Hematopoietic multipotent progenitor cell (in vitro differentiated cells): ENCODE data around the gene RERE. TPM values are rescaled to one million over a fixed set of nuclear protein-coding genes. Genes with fewer than 3 reads are reported as not detected.

ENCODE experiments used
- DNase-seq, 3 donors: peaks; one replicate each; pipeline ENCODE4 v3.0.0-alpha.2; 2011 to 2015; ENCODE audit warnings: low read depth in 2 of 3, low spot score in 2 of 3
- total RNA-seq: library from RNA; depleted of rRNA; stranded (reverse); fragments of >200 nt; gene quantifications from one replicate; pipeline ENCODE4 v1.2.3, GENCODE V29; 2012

RERE gene
- total RNA-seq, 1 donor: 61.9 TPM

GRCh38 chr1:8674481-8674880 is 143.0 kb downstream of the RERE start:
- peak in 1 of 3 donors; percentile 73 for DNase-seq

GRCh38 chr1:8671306-8671917 is 146.0 kb downstream of the RERE start:
- peak in 2 of 3 donors; percentile 68 to 77 for DNase-seq

- no peak for DNase-seq
Observed at GRCh38 chr1:8670371-8670818, 147.0 kb downstream of the RERE start.

GRCh38 chr1:8669606-8670335 is 147.7 kb downstream of the RERE start:
- no peak for DNase-seq

- DNase-seq: no peak
Observed at GRCh38 chr1:8667869-8668594, 149.4 kb downstream of the RERE start.

GRCh38 chr1:8666389-8667167 is 150.9 kb downstream of the RERE start:
- DNase-seq: peak in 1 of 3 donors; percentile 72

GRCh38 chr1:8665833-8666232 is 151.6 kb downstream of the RERE start:
- DNase-seq: no peak

- DNase-seq: no peak
Observed at GRCh38 chr1:8664887-8665286, 152.6 kb downstream of the RERE start.

- DNase-seq: peak in 1 of 3 donors; percentile 64
Observed at GRCh38 chr1:8663915-8664329, 153.5 kb downstream of the RERE start.

- DNase-seq: no peak
Observed at GRCh38 chr1:8663090-8663802, 154.2 kb downstream of the RERE start.

- no peak for DNase-seq
Observed at GRCh38 chr1:8662380-8663072, 154.9 kb downstream of the RERE start.

GRCh38 chr1:8661185-8662110 is 156.0 kb downstream of the RERE start:
- DNase-seq: no peak

GRCh38 chr1:8660411-8660828 is 157.0 kb downstream of the RERE start:
- peak in 1 of 3 donors; percentile 46 for DNase-seq

GRCh38 chr1:8659593-8659992 is 157.8 kb downstream of the RERE start:
- DNase-seq: no peak

- DNase-seq: no peak
Observed at GRCh38 chr1:8653878-8654277, 163.6 kb downstream of the RERE start.

GRCh38 chr1:8652467-8653046 is 164.9 kb downstream of the RERE start:
- DNase-seq: no peak

GRCh38 chr1:8651962-8652361 is 165.5 kb downstream of the RERE start:
- no peak for DNase-seq

- DNase-seq: no peak
Observed at GRCh38 chr1:8651236-8651890, 166.1 kb downstream of the RERE start.
